Urinary bladder (tissue), 4 donors: ENCODE results near the gene SNTG2. TPM values are rescaled to one million over a fixed set of nuclear protein-coding genes. Genes with fewer than 3 reads are reported as not detected.

Experiments
- DNase-seq: peaks from one replicate; pipeline ENCODE4 v3.0.0-alpha.2; 2015; ENCODE audit errors: extremely low spot score
- H3K27ac ChIP-seq: one replicate; pipeline ENCODE4 v1.5.1; 2013; ENCODE audit warnings: low read depth, mild to moderate bottlenecking, moderate library complexity
- H3K36me3 ChIP-seq: one replicate; pipeline ENCODE4 v1.6.1; 2013; ENCODE audit warnings: mild to moderate bottlenecking, moderate library complexity; ENCODE audit not compliant: insufficient read depth
- H3K4me1 ChIP-seq: one replicate; pipeline ENCODE4 v1.6.1; 2013; ENCODE audit warnings: mild to moderate bottlenecking, moderate library complexity; ENCODE audit not compliant: insufficient read depth
- H3K4me3 ChIP-seq: one replicate; pipeline ENCODE4 v1.5.1; 2013; ENCODE audit warnings: low read depth, low read length
- WGBS: extraction: QIAGEN DNeasy Blood & Tissue Kit; methylation state at CpG from one replicate; pipeline ENCODE4 v1.1.7; 2013; 5-methylcytosine and 5-hydroxymethylcytosine counted together
- polyA plus RNA-seq: library from polyadenylated mRNA; stranded (reverse); fragments of 200-250 nt; gene quantifications from one replicate; pipeline ENCODE4 v1.2.3, GENCODE V29; 2013
- total RNA-seq: library from RNA; depleted of rRNA; stranded (reverse); fragments of >200 nt; gene quantifications from one replicate; pipeline ENCODE4 v1.2.3, GENCODE V29; 2014
- donor health status: healthy with polysubstance abuse.
- donor health status: healthy.

The SNTG2 gene
- total and polyA plus RNA-seq, 2 donors = 0.69 to 1.6 TPM

- Histone ChIP-seq H3K27ac (no peak overlapping the region), H3K4me3 (no peak overlapping the region), H3K36me3 (no peaks in the 10 kb centered on the region), H3K4me1 (no peaks in the 10 kb centered on the region)
- DNase-seq = no peak
- 1% methylated on average over 2 of the region's 2 CpGs for WGBS
These were observed 23.9 kb downstream of the SNTG2 start for GRCh38 chr2:974502-974901.

GRCh38 chr2:975095-975494, 24.4 kb downstream of the SNTG2 start:
- Histone ChIP-seq H3K27ac (no peak overlapping the region), H3K36me3 (no peaks in the 10 kb centered on the region), H3K4me3 (no peak overlapping the region), H3K4me1 (no peaks in the 10 kb centered on the region)
- no peak for DNase-seq
- WGBS = 73% methylated on average over 4 of the region's 4 CpGs

GRCh38 chr2:979069-979928, 28.6 kb downstream of the SNTG2 start:
- no peaks in the 10 kb centered on the region for H3K4me1 ChIP-seq
- no peak overlapping the region for H3K4me3 ChIP-seq
- 73% methylated on average over 8 of the region's 8 CpGs for WGBS
- H3K36me3 ChIP-seq = no peaks in the 10 kb centered on the region
- H3K27ac ChIP-seq = no peak overlapping the region
- no peak for DNase-seq

GRCh38 chr2:980176-980575, 29.5 kb downstream of the SNTG2 start:
- H3K36me3 ChIP-seq = no peaks in the 10 kb centered on the region
- no peaks in the 10 kb centered on the region for H3K4me1 ChIP-seq
- WGBS = 43% methylated on average over 4 of the region's 4 CpGs
- no peak overlapping the region for H3K27ac ChIP-seq
- H3K4me3 ChIP-seq = no peak overlapping the region
- no peak for DNase-seq

- Histone ChIP-seq H3K27ac (no peak overlapping the region), H3K36me3 (no peaks in the 10 kb centered on the region), H3K4me3 (no peak overlapping the region), H3K4me1 (peaks cover 1% of the 10 kb centered on the region)
- WGBS = 84% methylated on average over 3 of the region's 3 CpGs
- DNase-seq = no peak
These were observed 30.6 kb downstream of the SNTG2 start for GRCh38 chr2:981258-981657.

- H3K36me3 ChIP-seq = no peaks in the 10 kb centered on the region
These were observed 31.1 kb downstream of the SNTG2 start for GRCh38 chr2:981759-982158.

GRCh38 chr2:985317-985898, 34.8 kb downstream of the SNTG2 start:
- H3K27ac ChIP-seq = no peak overlapping the region
- no peaks in the 10 kb centered on the region for H3K36me3 ChIP-seq
- no peak for DNase-seq
- no peak overlapping the region for H3K4me3 ChIP-seq
- peaks cover 1% of the 10 kb centered on the region for H3K4me1 ChIP-seq
- WGBS = 39% methylated on average over 7 of the region's 7 CpGs

More at GRCh38 chr2:981759-982158, 31.1 kb downstream of the SNTG2 start:
- WGBS = 86% methylated on average over 4 of the region's 4 CpGs
- H3K27ac ChIP-seq = no peak overlapping the region
- no peak for DNase-seq
- peaks cover 1% of the 10 kb centered on the region for H3K4me1 ChIP-seq
- H3K4me3 ChIP-seq = no peak overlapping the region

- peaks cover 1% of the 10 kb centered on the region for H3K4me1 ChIP-seq
- H3K4me3 ChIP-seq = no peak overlapping the region
- WGBS = 91% methylated on average over 16 of the region's 16 CpGs
- H3K36me3 ChIP-seq = no peaks in the 10 kb centered on the region
- DNase-seq = no peak
- no peak overlapping the region for H3K27ac ChIP-seq
These were observed 37.1 kb downstream of the SNTG2 start for GRCh38 chr2:987789-988188.

- WGBS = 54% methylated on average over 8 of the region's 8 CpGs
- peaks cover 1% of the 10 kb centered on the region for H3K4me1 ChIP-seq
- H3K36me3 ChIP-seq = no peaks in the 10 kb centered on the region
- no peak overlapping the region for H3K4me3 ChIP-seq
- DNase-seq = no peak
- no peak overlapping the region for H3K27ac ChIP-seq
These were observed 39.3 kb downstream of the SNTG2 start for GRCh38 chr2:989781-990467.

- Histone ChIP-seq H3K4me3 (no peak overlapping the region), H3K27ac (no peak overlapping the region), H3K36me3 (no peaks in the 10 kb centered on the region), H3K4me1 (no peaks in the 10 kb centered on the region)
- DNase-seq = no peak
These were observed 40.3 kb downstream of the SNTG2 start for GRCh38 chr2:990970-991369.

GRCh38 chr2:1002350-1002749, 51.7 kb downstream of the SNTG2 start:
- DNase-seq = no peak
- WGBS = 63% methylated on average over 2 of the region's 2 CpGs
- H3K4me1 ChIP-seq = no peaks in the 10 kb centered on the region
- H3K36me3 ChIP-seq = no peaks in the 10 kb centered on the region
- no peak overlapping the region for H3K4me3 ChIP-seq
- no peak overlapping the region for H3K27ac ChIP-seq

- Histone ChIP-seq H3K36me3 (no peaks in the 10 kb centered on the region), H3K4me3 (no peak overlapping the region), H3K4me1 (no peaks in the 10 kb centered on the region), H3K27ac (no peak overlapping the region)
- no peak for DNase-seq
- 58% methylated on average over 5 of the region's 5 CpGs for WGBS
These were observed 53.7 kb downstream of the SNTG2 start for GRCh38 chr2:1004398-1004797.

- peak; percentile 26 for DNase-seq
- no peak overlapping the region for H3K4me3 ChIP-seq
- H3K27ac ChIP-seq = no peak overlapping the region
- WGBS = 37% methylated on average over 7 of the region's 7 CpGs
- H3K36me3 ChIP-seq = no peaks in the 10 kb centered on the region
- no peaks in the 10 kb centered on the region for H3K4me1 ChIP-seq
These were observed 59.8 kb downstream of the SNTG2 start for GRCh38 chr2:1010415-1010930.

- Histone ChIP-seq H3K27ac (no peak overlapping the region), H3K4me1 (no peaks in the 10 kb centered on the region), H3K36me3 (no peaks in the 10 kb centered on the region), H3K4me3 (no peak overlapping the region)
- 57% methylated on average over 5 of the region's 5 CpGs for WGBS
- DNase-seq = no peak
These were observed 60.4 kb downstream of the SNTG2 start for GRCh38 chr2:1011006-1011405.
